Activated CD8-positive, alpha-beta memory T cell treated with anti-CD3 and anti-CD28 coated beads for 48 hours (primary cell): Measurements from ENCODE around the gene DCDC2B.
"Not testable (repeated sequence)": the region's sequence is repeated elsewhere in the genome, so short reads cannot be mapped to it uniquely, and the experiment has no call there.

ENCODE experiments used
- DNase-seq, 3 experiments: peaks; one replicate each; pipeline ENCODE4 v3.0.0-alpha.2; 2020; ENCODE audit warnings: low read depth in 2 of 3, low spot score in 2 of 3

Gene DCDC2B

GRCh38 chr1:32255072-32256071, 46.5 kb downstream of the DCDC2B start:
- no peak for DNase-seq

DNA sequence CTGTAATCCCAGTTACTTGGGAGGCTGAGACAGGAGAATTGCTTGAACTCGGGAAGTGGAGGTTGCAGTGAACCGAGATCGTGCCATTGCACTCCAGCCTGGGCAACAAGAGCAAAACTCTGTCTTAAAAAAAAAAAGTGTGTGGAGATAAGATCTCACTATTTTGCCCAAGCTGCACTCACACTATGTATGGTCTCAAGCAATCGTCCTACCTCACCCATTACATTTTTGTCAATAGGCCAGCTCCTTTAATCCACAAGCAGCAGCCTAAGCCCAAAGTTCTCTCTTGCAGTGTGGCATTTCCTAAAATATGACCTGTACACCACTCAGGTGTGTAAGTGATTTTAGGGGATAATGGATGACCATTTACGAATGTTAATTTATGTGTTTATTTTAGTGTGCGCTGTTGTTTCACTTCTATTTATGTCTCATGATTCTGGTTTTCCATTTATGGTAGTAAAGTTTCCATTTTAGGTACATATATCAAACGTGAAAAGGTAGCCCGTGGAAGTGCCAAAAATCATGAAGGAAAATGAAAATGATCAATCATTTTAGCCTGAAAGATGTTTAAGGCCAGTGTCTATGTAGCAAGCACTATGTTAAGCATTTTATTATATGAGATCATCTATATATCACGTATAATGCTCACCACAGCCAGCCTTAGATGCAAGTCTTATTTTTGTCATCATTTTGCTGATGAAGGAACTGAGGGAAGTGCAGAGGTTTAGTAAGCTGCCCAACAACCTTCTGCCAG, 47.8 kb downstream of the DCDC2B start:
- no peak for DNase-seq

GRCh38 chr1:32257227-32257508, 48.3 kb downstream of the DCDC2B start:
- DNase-seq: no peak

GRCh38 chr1:32263236-32263593, 54.3 kb downstream of the DCDC2B start:
- not testable (repeated sequence) for DNase-seq

DNA sequence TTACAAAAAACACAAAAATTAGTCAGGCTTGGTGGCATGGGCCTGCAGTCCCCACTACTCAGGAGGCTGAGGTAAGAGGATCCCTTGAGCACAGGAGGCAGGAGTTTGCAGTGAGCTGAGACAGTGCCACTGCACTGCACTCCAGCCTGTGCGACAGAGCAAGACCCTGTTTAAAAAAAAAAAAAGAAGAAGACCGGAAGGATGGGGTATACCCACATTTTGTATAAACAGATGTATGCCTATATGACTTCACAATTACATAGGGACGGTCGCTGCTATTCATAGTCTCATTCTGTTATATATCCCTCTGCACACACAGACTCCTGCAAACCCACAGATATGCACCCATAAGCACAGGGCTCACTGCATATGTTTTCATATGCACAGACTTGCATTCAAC, 54.9 kb downstream of the DCDC2B start:
- DNase-seq: no peak
